ENCODE data around the gene TLX2. TPM values are rescaled to one million over a fixed set of nuclear protein-coding genes. Genes with fewer than 3 reads are reported as not detected.

TLX2 gene
- total and polyA plus RNA-seq, 2 experiments from 2014 or later = 0.16 to 0.21 TPM

GRCh38 chr2:74525717-74526648 lies 11.7 kb downstream of the TLX2 start, which contains the start of gene DQX1:
TSS of gene DQX1 (minus strand) at chr2:74526231. CDS start at chr2:74525729, 502 bp downstream.
- H3K4me3 Mint-ChIP-seq = peak within 1 kb of the TSS; percentile 50; the same call in 2 of the 3 replicates

More at GRCh38 chr2:74525717-74526648, 11.7 kb downstream of the TLX2 start, which contains the start of gene DQX1:
- Histone ChIP-seq H3K27me3 (ENCODE audit: insufficient read depth) (peaks cover 22% of the 10 kb centered on the region), H3K9me2 (ENCODE audit: insufficient read depth) (no peaks in the 10 kb centered on the region), H2AFZ (no peak within 1 kb of the TSS), H3F3A (replicated peaks; ENCODE audit: low read depth) (0 out of 2 replicates have a peak, but pooled peaks cover 12% of the 10 kb centered on the region), H3K4me2 (no peak within 1 kb of the TSS), H4K20me1 (replicated peaks; ENCODE audit: insufficient read depth) (peaks cover 9% of the 10 kb centered on the region; the same call in 1 of the 2 replicates), H3K79me2 (replicated peaks; ENCODE audit: insufficient read depth) (peaks cover 18% of the 10 kb centered on the region), H3K36me3 (ENCODE audit: insufficient read depth) (peaks cover 11% of the 10 kb centered on the region), H3K4me1 (ENCODE audit: insufficient read depth) (peaks cover 7% of the 10 kb centered on the region; the same call in 1 of the 2 replicates), H3K27ac (ENCODE audit: low read depth) (no peak within 1 kb of the TSS), H3K4me3 (no peak within 1 kb of the TSS)
- peaks cover 33% of the 10 kb centered on the region for H3K27me3 Mint-ChIP-seq (ENCODE audit: insufficient read depth, low read depth, poor library complexity)
- H3K9me3 Mint-ChIP-seq = no peaks in the 10 kb centered on the region
- H3K4me1 Mint-ChIP-seq = peaks cover 17% of the 10 kb centered on the region
- peak; percentile 85 for DNase-seq (ENCODE audit: low spot score)
- H3K36me3 Mint-ChIP-seq (ENCODE audit: low read depth) = peaks cover 34% of the 10 kb centered on the region
- no peak within 1 kb of the TSS for H3K27ac Mint-ChIP-seq
- no peak for TF ChIP-seq CTCF (conservative IDR thresholded peaks at IDR 0.05; ENCODE audit: low read depth in 2 of 2)
- peak; percentile 60 for TF ChIP-seq CREB1 (CRISPR knock-in tag; IDR thresholded peaks at IDR 0.05; ENCODE audit: low read depth)
- TF ChIP-seq REST (IDR thresholded peaks at IDR 0.05; ENCODE audit: unreplicated experiment) = no peak
- no peak for TF ChIP-seq POLR2AphosphoS5 (IDR thresholded peaks at IDR 0.05; ENCODE audit: low read depth)
- TF ChIP-seq STAT1 (IDR thresholded peaks at IDR 0.05; ENCODE audit: unreplicated experiment) = no peak
- 0 out of 2 replicates have a peak, but pooled peaks have one; percentile 53 for TF ChIP-seq ETS1 (IDR thresholded peaks at IDR 0.05)
- no peak for TF ChIP-seq ZNF114 (CRISPR knock-in tag; IDR thresholded peaks at IDR 0.05)
- TF ChIP-seq EZH2 (IDR thresholded peaks at IDR 0.05; ENCODE audit: low read depth, unreplicated experiment) = no peak
- no peak for TF ChIP-seq JUNB (IDR thresholded peaks at IDR 0.05; ENCODE audit: unreplicated experiment)
- TF ChIP-seq, protein P1, sequence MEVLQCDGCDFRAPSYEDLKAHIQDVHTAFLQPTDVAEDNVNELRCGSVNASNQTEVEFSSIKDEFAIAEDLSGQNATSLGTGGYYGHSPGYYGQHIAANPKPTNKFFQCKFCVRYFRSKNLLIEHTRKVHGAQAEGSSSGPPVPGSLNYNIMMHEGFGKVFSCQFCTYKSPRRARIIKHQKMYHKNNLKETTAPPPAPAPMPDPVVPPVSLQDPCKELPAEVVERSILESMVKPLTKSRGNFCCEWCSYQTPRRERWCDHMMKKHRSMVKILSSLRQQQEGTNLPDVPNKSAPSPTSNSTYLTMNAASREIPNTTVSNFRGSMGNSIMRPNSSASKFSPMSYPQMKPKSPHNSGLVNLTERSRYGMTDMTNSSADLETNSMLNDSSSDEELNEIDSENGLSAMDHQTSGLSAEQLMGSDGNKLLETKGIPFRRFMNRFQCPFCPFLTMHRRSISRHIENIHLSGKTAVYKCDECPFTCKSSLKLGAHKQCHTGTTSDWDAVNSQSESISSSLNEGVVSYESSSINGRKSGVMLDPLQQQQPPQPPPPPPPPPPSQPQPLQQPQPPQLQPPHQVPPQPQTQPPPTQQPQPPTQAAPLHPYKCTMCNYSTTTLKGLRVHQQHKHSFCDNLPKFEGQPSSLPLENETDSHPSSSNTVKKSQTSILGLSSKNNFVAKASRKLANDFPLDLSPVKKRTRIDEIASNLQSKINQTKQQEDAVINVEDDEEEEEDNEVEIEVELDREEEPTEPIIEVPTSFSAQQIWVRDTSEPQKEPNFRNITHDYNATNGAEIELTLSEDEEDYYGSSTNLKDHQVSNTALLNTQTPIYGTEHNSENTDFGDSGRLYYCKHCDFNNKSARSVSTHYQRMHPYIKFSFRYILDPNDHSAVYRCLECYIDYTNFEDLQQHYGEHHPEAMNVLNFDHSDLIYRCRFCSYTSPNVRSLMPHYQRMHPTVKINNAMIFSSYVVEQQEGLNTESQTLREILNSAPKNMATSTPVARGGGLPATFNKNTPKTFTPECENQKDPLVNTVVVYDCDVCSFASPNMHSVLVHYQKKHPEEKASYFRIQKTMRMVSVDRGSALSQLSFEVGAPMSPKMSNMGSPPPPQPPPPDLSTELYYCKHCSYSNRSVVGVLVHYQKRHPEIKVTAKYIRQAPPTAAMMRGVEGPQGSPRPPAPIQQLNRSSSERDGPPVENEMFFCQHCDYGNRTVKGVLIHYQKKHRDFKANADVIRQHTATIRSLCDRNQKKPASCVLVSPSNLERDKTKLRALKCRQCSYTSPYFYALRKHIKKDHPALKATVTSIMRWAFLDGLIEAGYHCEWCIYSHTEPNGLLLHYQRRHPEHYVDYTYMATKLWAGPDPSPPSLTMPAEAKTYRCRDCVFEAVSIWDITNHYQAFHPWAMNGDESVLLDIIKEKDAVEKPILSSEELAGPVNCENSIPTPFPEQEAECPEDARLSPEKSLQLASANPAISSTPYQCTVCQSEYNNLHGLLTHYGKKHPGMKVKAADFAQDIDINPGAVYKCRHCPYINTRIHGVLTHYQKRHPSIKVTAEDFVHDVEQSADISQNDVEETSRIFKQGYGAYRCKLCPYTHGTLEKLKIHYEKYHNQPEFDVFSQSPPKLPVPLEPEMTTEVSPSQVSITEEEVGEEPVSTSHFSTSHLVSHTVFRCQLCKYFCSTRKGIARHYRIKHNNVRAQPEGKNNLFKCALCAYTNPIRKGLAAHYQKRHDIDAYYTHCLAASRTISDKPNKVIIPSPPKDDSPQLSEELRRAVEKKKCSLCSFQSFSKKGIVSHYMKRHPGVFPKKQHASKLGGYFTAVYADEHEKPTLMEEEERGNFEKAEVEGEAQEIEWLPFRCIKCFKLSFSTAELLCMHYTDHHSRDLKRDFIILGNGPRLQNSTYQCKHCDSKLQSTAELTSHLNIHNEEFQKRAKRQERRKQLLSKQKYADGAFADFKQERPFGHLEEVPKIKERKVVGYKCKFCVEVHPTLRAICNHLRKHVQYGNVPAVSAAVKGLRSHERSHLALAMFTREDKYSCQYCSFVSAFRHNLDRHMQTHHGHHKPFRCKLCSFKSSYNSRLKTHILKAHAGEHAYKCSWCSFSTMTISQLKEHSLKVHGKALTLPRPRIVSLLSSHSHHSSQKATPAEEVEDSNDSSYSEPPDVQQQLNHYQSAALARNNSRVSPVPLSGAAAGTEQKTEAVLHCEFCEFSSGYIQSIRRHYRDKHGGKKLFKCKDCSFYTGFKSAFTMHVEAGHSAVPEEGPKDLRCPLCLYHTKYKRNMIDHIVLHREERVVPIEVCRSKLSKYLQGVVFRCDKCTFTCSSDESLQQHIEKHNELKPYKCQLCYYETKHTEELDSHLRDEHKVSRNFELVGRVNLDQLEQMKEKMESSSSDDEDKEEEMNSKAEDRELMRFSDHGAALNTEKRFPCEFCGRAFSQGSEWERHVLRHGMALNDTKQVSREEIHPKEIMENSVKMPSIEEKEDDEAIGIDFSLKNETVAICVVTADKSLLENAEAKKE (CRISPR knock-in tag; IDR thresholded peaks at IDR 0.05) = no peak
- TF ChIP-seq EZH2phosphoT487 (IDR thresholded peaks at IDR 0.05; ENCODE audit: unreplicated experiment) = no peak
- peak; percentile 9 for ATAC-seq
